ENCODE results near the gene APOH.

DNA sequence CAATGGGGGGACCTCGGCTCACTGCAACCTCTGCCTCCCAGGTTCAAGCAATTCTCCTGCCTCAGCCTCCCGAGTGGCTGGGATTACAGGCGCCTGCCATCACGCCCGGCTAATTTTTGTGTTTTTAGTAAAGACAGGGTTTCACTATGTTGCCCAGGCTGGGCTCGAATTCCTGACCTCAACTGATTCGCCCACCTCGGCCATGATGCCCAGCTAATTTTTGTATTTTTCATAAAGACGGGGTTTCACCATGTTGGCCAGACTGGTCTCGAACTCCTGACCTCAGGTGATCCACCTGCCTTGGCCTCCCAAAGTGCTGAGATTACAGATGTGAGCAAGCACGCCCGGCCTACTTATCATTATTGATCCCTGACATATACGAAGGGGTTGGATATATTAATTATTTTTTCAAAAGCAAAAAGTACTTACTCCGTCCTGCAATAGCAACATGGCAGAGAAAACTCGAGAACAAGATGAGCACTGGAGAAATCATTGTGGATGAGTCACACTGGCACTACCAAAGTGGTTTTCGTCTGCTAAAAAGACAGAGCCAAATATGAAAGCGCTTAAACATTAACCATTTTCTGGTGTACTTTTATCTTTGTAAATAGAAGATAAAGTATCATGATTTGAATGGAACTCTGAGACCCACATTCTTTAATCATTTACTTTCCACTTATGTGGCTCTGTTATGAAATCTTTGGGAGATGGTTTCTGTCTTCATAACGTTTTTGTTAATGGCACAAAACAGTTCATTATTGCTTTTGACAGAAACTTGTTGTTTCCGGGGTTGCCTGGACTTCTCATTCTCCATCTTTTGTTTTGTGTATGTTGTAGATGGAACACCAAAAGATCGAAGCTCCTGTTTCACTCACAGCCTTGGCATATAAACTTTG lies at the start of gene APOH:
- TF ChIP-seq, protein P1, sequence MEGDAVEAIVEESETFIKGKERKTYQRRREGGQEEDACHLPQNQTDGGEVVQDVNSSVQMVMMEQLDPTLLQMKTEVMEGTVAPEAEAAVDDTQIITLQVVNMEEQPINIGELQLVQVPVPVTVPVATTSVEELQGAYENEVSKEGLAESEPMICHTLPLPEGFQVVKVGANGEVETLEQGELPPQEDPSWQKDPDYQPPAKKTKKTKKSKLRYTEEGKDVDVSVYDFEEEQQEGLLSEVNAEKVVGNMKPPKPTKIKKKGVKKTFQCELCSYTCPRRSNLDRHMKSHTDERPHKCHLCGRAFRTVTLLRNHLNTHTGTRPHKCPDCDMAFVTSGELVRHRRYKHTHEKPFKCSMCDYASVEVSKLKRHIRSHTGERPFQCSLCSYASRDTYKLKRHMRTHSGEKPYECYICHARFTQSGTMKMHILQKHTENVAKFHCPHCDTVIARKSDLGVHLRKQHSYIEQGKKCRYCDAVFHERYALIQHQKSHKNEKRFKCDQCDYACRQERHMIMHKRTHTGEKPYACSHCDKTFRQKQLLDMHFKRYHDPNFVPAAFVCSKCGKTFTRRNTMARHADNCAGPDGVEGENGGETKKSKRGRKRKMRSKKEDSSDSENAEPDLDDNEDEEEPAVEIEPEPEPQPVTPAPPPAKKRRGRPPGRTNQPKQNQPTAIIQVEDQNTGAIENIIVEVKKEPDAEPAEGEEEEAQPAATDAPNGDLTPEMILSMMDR (IDR thresholded peaks at IDR 0.05; ENCODE audit: low read depth, low read length): no peak
- TF ChIP-seq POLR2A (IDR thresholded peaks at IDR 0.05; ENCODE audit: extremely low read depth, insufficient read length) (no peak), MYC (IDR thresholded peaks at IDR 0.05; ENCODE audit: low read depth, low read length) (no peak)
- TF ChIP-seq, protein P2, sequence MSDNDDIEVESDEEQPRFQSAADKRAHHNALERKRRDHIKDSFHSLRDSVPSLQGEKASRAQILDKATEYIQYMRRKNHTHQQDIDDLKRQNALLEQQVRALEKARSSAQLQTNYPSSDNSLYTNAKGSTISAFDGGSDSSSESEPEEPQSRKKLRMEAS (IDR thresholded peaks at IDR 0.05; ENCODE audit: low read depth, low read length): no peak
